Measurements from ENCODE around the gene KDM2B. TPM values are rescaled to one million over a fixed set of nuclear protein-coding genes. Genes with fewer than 3 reads are reported as not detected.

KDM2B gene
- polyA plus RNA-seq, 1 donor from 2014 or later, result 85.5 TPM

DNA sequence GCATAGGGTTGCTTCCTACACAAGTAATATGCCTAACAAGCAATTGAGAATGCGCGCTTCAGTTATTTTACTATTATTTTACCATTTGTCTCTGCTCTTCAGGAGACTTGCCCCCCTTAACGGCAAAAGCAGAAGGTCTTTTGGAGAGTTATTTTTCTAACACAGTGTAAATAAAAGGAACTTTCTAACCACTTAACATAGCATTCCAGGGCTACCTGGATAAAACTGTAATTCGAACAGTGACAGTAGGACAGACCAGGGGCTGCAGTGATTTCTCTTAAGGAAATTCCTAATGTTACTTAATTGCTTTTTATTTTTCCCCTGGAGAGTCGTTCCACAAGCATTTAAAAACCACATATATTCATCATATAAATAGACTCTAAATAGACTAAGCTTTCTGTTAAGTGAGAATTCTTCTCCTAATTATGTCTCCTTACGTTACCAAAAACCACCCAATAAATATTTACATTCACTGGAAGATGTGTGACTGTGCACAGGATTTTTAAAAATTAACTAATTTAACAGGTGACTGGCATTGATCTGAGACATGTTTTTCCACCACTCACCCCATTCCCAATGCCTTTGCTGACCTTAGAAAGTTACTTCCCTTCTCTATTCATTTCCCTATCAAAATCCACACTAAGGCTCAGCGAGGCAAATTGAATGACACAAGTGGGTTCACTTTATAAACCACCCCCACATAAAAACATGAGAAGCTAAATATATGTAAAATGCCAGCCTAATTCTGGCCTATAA lies 108.5 kb downstream of the KDM2B start:
- no peaks in the 10 kb centered on the region for H3K9me2 ChIP-seq (ENCODE audit: insufficient read depth, low read length)
- no peak for TF ChIP-seq POLR2AphosphoS5 (IDR thresholded peaks at IDR 0.05)
- no peak for TF ChIP-seq SMC3 (conservative IDR thresholded peaks at IDR 0.05; ENCODE audit: poor library complexity)
- TF ChIP-seq, protein P1, sequence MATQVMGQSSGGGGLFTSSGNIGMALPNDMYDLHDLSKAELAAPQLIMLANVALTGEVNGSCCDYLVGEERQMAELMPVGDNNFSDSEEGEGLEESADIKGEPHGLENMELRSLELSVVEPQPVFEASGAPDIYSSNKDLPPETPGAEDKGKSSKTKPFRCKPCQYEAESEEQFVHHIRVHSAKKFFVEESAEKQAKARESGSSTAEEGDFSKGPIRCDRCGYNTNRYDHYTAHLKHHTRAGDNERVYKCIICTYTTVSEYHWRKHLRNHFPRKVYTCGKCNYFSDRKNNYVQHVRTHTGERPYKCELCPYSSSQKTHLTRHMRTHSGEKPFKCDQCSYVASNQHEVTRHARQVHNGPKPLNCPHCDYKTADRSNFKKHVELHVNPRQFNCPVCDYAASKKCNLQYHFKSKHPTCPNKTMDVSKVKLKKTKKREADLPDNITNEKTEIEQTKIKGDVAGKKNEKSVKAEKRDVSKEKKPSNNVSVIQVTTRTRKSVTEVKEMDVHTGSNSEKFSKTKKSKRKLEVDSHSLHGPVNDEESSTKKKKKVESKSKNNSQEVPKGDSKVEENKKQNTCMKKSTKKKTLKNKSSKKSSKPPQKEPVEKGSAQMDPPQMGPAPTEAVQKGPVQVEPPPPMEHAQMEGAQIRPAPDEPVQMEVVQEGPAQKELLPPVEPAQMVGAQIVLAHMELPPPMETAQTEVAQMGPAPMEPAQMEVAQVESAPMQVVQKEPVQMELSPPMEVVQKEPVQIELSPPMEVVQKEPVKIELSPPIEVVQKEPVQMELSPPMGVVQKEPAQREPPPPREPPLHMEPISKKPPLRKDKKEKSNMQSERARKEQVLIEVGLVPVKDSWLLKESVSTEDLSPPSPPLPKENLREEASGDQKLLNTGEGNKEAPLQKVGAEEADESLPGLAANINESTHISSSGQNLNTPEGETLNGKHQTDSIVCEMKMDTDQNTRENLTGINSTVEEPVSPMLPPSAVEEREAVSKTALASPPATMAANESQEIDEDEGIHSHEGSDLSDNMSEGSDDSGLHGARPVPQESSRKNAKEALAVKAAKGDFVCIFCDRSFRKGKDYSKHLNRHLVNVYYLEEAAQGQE (IDR thresholded peaks at IDR 0.05; ENCODE audit: borderline replicate concordance), result no peak
- TF ChIP-seq TAF1 (IDR thresholded peaks at IDR 0.05; ENCODE audit: low read depth), result no peak
- TF ChIP-seq RAD21 (conservative IDR thresholded peaks at IDR 0.05), result no peak
- TF ChIP-seq, protein P2, sequence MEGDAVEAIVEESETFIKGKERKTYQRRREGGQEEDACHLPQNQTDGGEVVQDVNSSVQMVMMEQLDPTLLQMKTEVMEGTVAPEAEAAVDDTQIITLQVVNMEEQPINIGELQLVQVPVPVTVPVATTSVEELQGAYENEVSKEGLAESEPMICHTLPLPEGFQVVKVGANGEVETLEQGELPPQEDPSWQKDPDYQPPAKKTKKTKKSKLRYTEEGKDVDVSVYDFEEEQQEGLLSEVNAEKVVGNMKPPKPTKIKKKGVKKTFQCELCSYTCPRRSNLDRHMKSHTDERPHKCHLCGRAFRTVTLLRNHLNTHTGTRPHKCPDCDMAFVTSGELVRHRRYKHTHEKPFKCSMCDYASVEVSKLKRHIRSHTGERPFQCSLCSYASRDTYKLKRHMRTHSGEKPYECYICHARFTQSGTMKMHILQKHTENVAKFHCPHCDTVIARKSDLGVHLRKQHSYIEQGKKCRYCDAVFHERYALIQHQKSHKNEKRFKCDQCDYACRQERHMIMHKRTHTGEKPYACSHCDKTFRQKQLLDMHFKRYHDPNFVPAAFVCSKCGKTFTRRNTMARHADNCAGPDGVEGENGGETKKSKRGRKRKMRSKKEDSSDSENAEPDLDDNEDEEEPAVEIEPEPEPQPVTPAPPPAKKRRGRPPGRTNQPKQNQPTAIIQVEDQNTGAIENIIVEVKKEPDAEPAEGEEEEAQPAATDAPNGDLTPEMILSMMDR (IDR thresholded peaks at IDR 0.05; ENCODE audit: poor library complexity, severe bottlenecking), result no peak
- TF ChIP-seq EZH2 (IDR thresholded peaks at IDR 0.05; ENCODE audit: borderline replicate concordance, insufficient read depth, low read length, poor library complexity, severe bottlenecking), result no peak
- TF ChIP-seq EP300 (conservative IDR thresholded peaks at IDR 0.05; ENCODE audit: poor library complexity, severe bottlenecking), result no peak
- TF ChIP-seq MXI1 (conservative IDR thresholded peaks at IDR 0.05; ENCODE audit: poor library complexity, severe bottlenecking), result no peak
- no peak overlapping the region for H3K4me2 ChIP-seq (ENCODE audit: low read length)
- no peaks in the 10 kb centered on the region for H3K27me3 ChIP-seq (ENCODE audit: insufficient read depth, low read depth, low read length)
- H3K4me3 ChIP-seq (ENCODE audit: low read length), result no peak overlapping the region
- no peak overlapping the region for H3K9ac ChIP-seq (ENCODE audit: low read length)
- H3F3A ChIP-seq (ENCODE audit: insufficient read depth, low read length, poor library complexity, severe bottlenecking), result peaks cover 7% of the 10 kb centered on the region
- no peak overlapping the region for H2AFZ ChIP-seq (ENCODE audit: low read depth, low read length)
- H3K27ac ChIP-seq (ENCODE audit: low read length), result no peak overlapping the region
- H3K36me3 ChIP-seq (ENCODE audit: insufficient read depth, low read length), result no peaks in the 10 kb centered on the region
- no peaks in the 10 kb centered on the region for H3K9me3 ChIP-seq (ENCODE audit: low read length)
- no peaks in the 10 kb centered on the region for H4K20me1 ChIP-seq (ENCODE audit: insufficient read depth)
- no peaks in the 10 kb centered on the region for H3K79me2 ChIP-seq (replicated peaks; ENCODE audit: insufficient read depth, low read length)

DNA sequence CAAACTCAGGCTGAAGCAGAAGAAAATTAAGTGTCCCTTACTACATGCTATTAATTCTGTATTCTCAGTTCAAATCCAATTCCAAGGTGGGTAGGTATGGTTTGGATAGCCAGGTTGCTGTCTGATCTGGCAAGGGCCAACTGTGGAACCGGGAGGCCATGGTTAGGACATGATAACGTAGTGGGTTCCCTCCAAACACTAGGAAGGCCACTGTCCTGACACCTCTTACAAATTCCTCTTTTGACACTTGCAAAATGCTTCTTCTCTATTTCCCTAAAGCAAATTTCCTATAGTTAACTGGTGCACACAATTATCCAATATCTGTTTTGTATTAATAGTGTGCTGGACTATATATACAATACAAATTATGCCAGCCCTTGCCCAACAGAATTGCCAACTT lies 110.1 kb downstream of the KDM2B start:
- H3F3A ChIP-seq (ENCODE audit: insufficient read depth, low read length, poor library complexity, severe bottlenecking), result peaks cover 7% of the 10 kb centered on the region
- H3K79me2 ChIP-seq (replicated peaks; ENCODE audit: insufficient read depth, low read length), result no peaks in the 10 kb centered on the region
- no peaks in the 10 kb centered on the region for H3K27me3 ChIP-seq (ENCODE audit: insufficient read depth, low read depth, low read length)
- no peak overlapping the region for H3K4me2 ChIP-seq (ENCODE audit: low read length)
- no peaks in the 10 kb centered on the region for H4K20me1 ChIP-seq (ENCODE audit: insufficient read depth)
- no peaks in the 10 kb centered on the region for H3K9me2 ChIP-seq (ENCODE audit: insufficient read depth, low read length)
- H3K9me3 ChIP-seq (ENCODE audit: low read length), result no peaks in the 10 kb centered on the region
- no peak overlapping the region for H3K4me3 ChIP-seq (ENCODE audit: low read length)
- no peaks in the 10 kb centered on the region for H3K36me3 ChIP-seq (ENCODE audit: insufficient read depth, low read length)
- no peak overlapping the region for H2AFZ ChIP-seq (ENCODE audit: low read depth, low read length)
- H3K9ac ChIP-seq (ENCODE audit: low read length), result no peak overlapping the region
- no peak overlapping the region for H3K27ac ChIP-seq (ENCODE audit: low read length)
- TF ChIP-seq, protein P2 (IDR thresholded peaks at IDR 0.05; ENCODE audit: poor library complexity, severe bottlenecking), result no peak
- TF ChIP-seq POLR2AphosphoS5 (IDR thresholded peaks at IDR 0.05) (no peak), RAD21 (conservative IDR thresholded peaks at IDR 0.05) (no peak), EZH2 (IDR thresholded peaks at IDR 0.05; ENCODE audit: borderline replicate concordance, insufficient read depth, low read length, poor library complexity, severe bottlenecking) (no peak)
